GF-D8 (cell line): ENCODE data around the gene GNAQ.
"Not testable (repeated sequence)": the region's sequence is repeated elsewhere in the genome, so short reads cannot be mapped to it uniquely, and the experiment has no call there.

ENCODE experiments used
- DNase-seq: peaks from one replicate; lab custom pipeline; 2025; lab: John Stamatoyannopoulos, UW

Gene GNAQ

GRCh38 chr9:77903666-77904285, 127.8 kb downstream of the GNAQ start:
- no peak for DNase-seq

DNA sequence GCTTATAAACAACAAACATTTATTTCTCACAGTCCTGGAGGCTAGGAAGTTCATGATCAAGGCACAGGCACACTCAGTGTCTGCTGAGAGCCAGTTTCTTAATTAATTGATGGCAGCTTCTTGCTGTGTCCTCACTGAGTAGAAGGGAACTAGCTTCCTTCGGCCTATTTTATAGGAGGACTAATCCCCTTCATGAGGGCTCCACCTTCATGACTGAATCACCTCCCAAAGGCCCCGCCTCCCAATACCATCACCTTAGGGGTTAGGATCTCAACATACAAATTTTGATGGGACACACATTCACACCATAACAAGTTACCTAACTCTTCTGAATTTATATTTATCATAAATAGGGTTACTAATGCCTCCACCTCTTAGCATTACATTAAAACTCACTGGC, 129.8 kb downstream of the GNAQ start:
- DNase-seq, result no peak

- no peak for DNase-seq
Observed at GRCh38 chr9:77901018-77901417, 130.6 kb downstream of the GNAQ start.

DNA sequence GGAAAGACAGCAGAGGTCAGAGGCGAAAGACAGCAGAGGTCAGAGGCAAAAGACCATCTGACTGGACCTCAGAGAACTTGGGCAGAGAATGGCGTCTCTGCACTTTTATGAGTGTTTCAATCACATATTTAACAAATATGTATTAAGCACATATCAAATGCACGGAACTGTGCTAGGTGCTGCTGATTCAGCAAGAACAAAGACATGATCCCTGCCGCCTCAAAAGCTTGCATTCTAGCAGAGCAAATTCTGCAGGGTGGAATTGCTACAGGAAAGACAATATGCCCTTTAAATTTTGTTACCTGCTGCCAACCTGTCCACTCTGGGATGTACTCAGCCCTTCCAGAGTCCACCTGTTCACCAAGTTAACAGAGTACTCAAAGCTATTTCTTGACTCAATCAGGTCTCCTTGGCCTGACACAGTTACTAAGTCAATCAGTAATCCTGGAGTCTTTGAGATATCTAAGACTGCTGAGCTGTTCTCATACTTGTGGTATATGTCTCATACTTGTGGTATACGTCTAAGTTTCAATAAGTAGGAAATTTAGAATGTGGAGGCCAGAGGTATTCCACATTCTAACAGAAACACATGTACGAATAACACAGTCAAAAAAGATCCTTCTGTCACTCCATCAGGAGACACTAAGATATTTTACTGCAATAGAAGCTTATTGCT, 131.8 kb downstream of the GNAQ start:
- no peak for DNase-seq

GRCh38 chr9:77898864-77899263, 132.7 kb downstream of the GNAQ start:
- DNase-seq, result no peak

GRCh38 chr9:77896938-77897667, 134.5 kb downstream of the GNAQ start:
- DNase-seq, result no peak

GRCh38 chr9:77896269-77896937, 135.2 kb downstream of the GNAQ start:
- DNase-seq, result no peak

GRCh38 chr9:77893706-77894105, 137.9 kb downstream of the GNAQ start:
- DNase-seq, result no peak

DNA sequence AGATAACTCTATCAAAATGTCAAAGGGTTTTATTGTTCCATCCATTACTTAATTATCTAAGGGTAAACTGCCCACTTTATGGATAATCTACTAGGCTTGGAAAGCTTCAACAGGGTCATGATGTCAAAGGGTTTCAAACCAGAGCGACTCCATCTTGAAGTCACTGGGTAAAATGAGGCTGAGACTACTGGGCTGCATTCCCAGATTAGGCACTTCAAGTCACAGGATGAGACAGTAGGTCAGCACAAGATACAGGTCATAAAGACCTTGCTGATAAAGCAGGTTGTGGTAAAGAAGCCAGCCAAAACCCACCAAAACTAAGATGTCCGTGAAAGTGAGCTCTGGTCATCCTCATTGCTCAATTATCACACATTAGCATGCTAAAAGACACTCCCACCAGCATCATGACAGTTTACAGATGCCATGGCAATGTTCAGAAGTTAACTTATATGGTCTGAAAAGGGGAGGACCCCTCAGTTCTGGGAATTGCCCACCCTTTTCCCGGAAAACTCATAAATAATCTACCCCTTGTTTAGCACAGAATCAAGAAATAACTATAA, 138.6 kb downstream of the GNAQ start:
- DNase-seq, result no peak

DNA sequence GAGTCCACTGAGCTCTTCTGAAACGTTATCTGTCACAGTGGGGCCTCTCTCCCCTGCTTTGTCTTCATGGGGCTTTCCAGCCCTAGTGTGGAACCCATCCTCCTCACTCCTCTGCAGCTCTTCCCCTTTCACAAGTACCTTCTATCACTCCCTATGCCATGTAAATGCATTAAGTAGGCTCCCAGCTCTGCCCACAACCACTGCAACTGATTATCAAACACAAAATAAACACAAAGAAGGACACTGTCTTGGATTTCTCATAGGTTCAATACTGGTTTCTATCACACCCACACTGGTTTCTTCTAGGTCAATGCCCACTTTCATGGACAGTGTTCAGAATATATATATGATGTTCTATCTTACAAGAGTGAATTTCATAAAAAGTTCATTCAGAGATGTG, 139.4 kb downstream of the GNAQ start:
- DNase-seq, result no peak

- no peak for DNase-seq
Observed at GRCh38 chr9:77891128-77891800, 140.3 kb downstream of the GNAQ start.

GRCh38 chr9:77887662-77888061, 143.9 kb downstream of the GNAQ start:
- no peak for DNase-seq

GRCh38 chr9:77885104-77885672, 146.4 kb downstream of the GNAQ start:
- no peak for DNase-seq

DNA sequence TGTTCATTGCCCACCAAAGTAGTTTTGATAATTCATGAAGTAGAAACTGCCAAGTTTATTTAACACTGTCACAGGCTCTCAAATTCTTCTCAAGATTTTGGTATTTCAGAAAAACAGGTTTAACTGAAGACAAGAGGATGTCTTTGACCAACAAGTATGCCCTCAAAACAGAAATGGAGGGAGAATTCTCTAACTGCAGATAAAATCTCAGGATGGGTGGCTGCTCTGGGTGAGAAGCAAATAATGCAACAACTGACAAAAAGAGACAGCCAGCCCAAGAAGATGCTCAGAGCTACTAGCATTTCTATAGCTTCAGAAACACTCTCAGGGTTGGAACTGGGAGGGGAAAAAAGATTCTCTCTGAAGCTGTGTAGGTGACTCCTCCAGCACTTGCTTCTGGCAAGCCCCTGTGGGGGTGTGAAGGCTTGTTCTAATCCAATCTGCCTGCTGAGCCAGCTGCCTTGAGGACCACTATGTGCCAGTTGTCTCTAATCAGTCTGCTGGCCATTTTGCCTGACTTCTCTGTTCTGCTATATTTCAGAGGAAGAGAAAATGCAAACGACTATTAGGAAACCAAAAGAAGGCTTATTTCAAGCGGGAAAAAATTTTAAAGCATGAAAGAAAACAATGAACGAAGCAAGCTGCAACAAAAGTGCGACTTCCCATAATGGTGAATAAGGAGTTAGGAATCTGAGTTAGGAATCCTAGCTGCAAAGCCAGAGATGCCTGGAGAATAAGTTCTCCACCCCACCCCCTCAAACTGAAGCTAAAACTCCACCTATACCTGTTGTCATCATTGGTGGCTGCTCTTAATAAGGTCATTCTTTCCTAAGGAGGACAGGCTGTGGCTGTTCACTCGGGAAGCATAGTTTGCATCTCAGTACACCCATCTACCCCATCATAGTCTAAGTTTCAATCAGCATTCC, 147.5 kb downstream of the GNAQ start:
- DNase-seq, result no peak

DNA sequence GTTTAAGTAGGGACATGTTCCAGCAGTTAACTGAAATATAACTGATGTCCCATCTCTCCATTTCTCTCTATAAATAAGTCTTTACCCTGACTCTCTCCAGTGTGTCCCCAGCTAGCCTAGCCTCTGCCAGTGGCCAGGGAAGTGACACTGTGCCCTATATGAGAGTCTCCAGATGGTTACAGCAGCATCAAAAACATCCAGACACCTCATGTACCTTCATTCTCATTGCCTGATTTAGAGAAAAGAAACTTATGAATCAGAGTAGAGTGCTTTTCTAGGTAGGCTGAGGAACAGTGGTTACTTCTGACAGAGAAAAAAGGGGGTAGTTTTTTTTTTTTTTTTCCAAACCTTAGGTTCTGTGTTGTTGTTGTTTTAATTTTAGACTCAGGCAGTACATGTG, 148.5 kb downstream of the GNAQ start:
- DNase-seq, result no peak

- DNase-seq, result no peak
Observed at GRCh38 chr9:77882294-77882693, 149.3 kb downstream of the GNAQ start.

- DNase-seq, result not testable (repeated sequence)
Observed at GRCh38 chr9:77881634-77882033, 150.0 kb downstream of the GNAQ start.

GRCh38 chr9:77881111-77881510, 150.5 kb downstream of the GNAQ start:
- no peak for DNase-seq

DNA sequence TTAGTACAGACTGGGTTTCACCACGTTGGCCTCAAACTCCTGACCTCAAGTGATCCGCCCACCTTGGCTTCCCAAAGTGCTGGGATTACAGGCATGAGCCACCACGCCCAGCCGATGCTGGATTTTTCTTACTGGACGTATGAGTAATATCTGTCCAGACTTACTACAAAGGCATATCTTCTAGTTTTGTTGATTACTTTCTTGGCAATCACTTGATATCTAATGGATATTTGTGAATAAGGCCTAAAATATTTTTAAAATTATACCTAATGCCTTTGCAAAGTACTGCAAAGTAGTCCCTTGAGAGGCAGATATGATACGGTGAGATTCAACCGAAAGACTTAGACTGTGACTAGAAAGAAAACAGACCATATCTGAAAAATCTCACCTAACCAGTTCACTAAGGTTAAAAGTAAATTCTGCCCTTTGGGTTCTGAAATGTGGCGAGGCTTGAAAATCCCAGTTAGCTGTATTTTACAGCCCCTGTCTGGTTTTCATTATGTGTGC, 152.1 kb downstream of the GNAQ start:
- no peak for DNase-seq

GRCh38 chr9:77878793-77879192, 152.8 kb downstream of the GNAQ start:
- DNase-seq, result not testable (repeated sequence)
